ENCODE results near the gene AKAP7.
"Not testable (repeated sequence)": the region's sequence is repeated elsewhere in the genome, so short reads cannot be mapped to it uniquely, and the experiment has no call there.

- not testable (repeated sequence) for TF ChIP-seq CTCF (IDR thresholded peaks at IDR 0.05); EZH2 (IDR thresholded peaks at IDR 0.05; ENCODE audit: borderline replicate concordance, insufficient read depth, low read depth, low read length, poor library complexity, severe bottlenecking)
Measured at GRCh38 chr6:131090339-131090738, 44.9 kb upstream of the AKAP7 start.

Measured in B cell (primary cell).